Astrocyte (in vitro differentiated cells and primary cell): ENCODE data around the gene PLCG1. TPM values are rescaled to one million over a fixed set of nuclear protein-coding genes. Genes with fewer than 3 reads are reported as not detected.

Experiments used
- DNase-seq: peaks from one replicate; pipeline ENCODE4 v3.0.0-alpha.2; 2010; ENCODE audit warnings: low read depth
- FAIRE-seq: peaks from 2 replicates; lab custom pipeline; 2011; peaks lifted over from hg19 to GRCh38; lab: Jason Lieb, UNC
- H2AFZ ChIP-seq: 2 replicates; pipeline ENCODE4 v1.6.0; 2012; ENCODE audit warnings: low read depth, low read length, inconsistent platforms
- H3K27ac ChIP-seq: 2 replicates; pipeline ENCODE4 v1.5.1; 2011; ENCODE audit warnings: low read depth, low read length, inconsistent platforms
- H3K27me3 ChIP-seq: 2 replicates; pipeline ENCODE4 v1.6.0; 2011; ENCODE audit warnings: low read length, inconsistent platforms; ENCODE audit not compliant: insufficient read depth
- H3K36me3 ChIP-seq: 2 replicates; pipeline ENCODE4 v1.5.1; 2011; ENCODE audit warnings: low read length, inconsistent platforms; ENCODE audit not compliant: insufficient read depth
- H3K4me1 ChIP-seq: 2 replicates; pipeline ENCODE4 v1.5.1; 2011; ENCODE audit warnings: low read length, inconsistent platforms; ENCODE audit not compliant: insufficient read depth
- H3K4me2 ChIP-seq: 2 replicates; pipeline ENCODE4 v1.6.0; 2012; ENCODE audit warnings: low read length, inconsistent platforms
- H3K4me3 ChIP-seq: 2 replicates; pipeline ENCODE4 v1.5.1; 2011; ENCODE audit warnings: low read depth, mild to moderate bottlenecking, low read length, inconsistent platforms; ENCODE audit not compliant: insufficient read depth
- H3K79me2 ChIP-seq: 2 replicates; pipeline ENCODE4 v1.6.0; 2012; ENCODE audit warnings: mild to moderate bottlenecking, low read length, inconsistent platforms; ENCODE audit not compliant: insufficient read depth
- H3K9ac ChIP-seq: 2 replicates; pipeline ENCODE4 v1.6.0; 2012; ENCODE audit warnings: mild to moderate bottlenecking, low read length, inconsistent platforms
- H3K9me3 ChIP-seq: 2 replicates; pipeline ENCODE4 v1.5.1; 2012; ENCODE audit warnings: low read depth, mild to moderate bottlenecking, low read length, inconsistent platforms; ENCODE audit not compliant: insufficient read depth
- H4K20me1 ChIP-seq: 2 replicates; pipeline ENCODE4 v1.6.0; 2012; ENCODE audit warnings: low read length, inconsistent platforms; ENCODE audit not compliant: insufficient read depth
- H3K27ac Mint-ChIP-seq: one replicate; pipeline ENCODE4 v1.8.0; 2021; ENCODE audit warnings: mild to moderate bottlenecking, mixed read lengths; ENCODE audit not compliant: unreplicated experiment
- H3K27me3 Mint-ChIP-seq: one replicate; pipeline ENCODE4 v1.8.0; 2021; ENCODE audit warnings: low read depth, mixed read lengths; ENCODE audit not compliant: unreplicated experiment
- H3K36me3 Mint-ChIP-seq: one replicate; pipeline ENCODE4 v1.8.0; 2021; ENCODE audit warnings: low read depth, mixed read lengths; ENCODE audit not compliant: unreplicated experiment
- H3K4me1 Mint-ChIP-seq: one replicate; pipeline ENCODE4 v1.8.0; 2021; ENCODE audit warnings: low read depth, mixed read lengths; ENCODE audit not compliant: unreplicated experiment
- H3K4me3 Mint-ChIP-seq: one replicate; pipeline ENCODE4 v1.8.0; 2021; ENCODE audit warnings: mild to moderate bottlenecking, moderate library complexity, mixed read lengths; ENCODE audit not compliant: unreplicated experiment
- H3K9me3 Mint-ChIP-seq: one replicate; pipeline ENCODE4 v1.8.0; 2021; ENCODE audit warnings: mild to moderate bottlenecking, mixed read lengths; ENCODE audit not compliant: unreplicated experiment
- CTCF ChIP-seq: IDR thresholded peaks from 2 replicates; pipeline ENCODE4 v1.5.1; 2011; ENCODE audit warnings: low read depth, mild to moderate bottlenecking, inconsistent platforms, low read length, moderate library complexity; ENCODE audit not compliant: insufficient read depth
- EZH2 ChIP-seq: IDR thresholded peaks from 2 replicates; pipeline ENCODE4 v1.6.1; 2012; ENCODE audit warnings: mild to moderate bottlenecking, low read length, inconsistent platforms; ENCODE audit not compliant: insufficient read depth
- total RNA-seq: library from RNA; stranded (reverse); gene quantifications from 2 replicates; pipeline ENCODE4 v1.2.1, GENCODE V29; 2021

Gene PLCG1
- total RNA-seq, 1 donor from 2014 or later = 129 TPM

- H3K4me3 ChIP-seq = no peak overlapping the region
- H3K27me3 ChIP-seq = no peaks in the 10 kb centered on the region
- H3K4me1 Mint-ChIP-seq = no peaks in the 10 kb centered on the region
- H3K27ac ChIP-seq = no peak overlapping the region
- DNase-seq = no peak
- no peak overlapping the region for H3K9ac ChIP-seq
- H2AFZ ChIP-seq = no peak overlapping the region
- H4K20me1 ChIP-seq = peaks cover 66% of the 10 kb centered on the region
- no peaks in the 10 kb centered on the region for H3K27me3 Mint-ChIP-seq
- peaks cover 52% of the 10 kb centered on the region for H3K36me3 Mint-ChIP-seq
- H3K4me1 ChIP-seq = peaks cover 6% of the 10 kb centered on the region
- H3K79me2 ChIP-seq = peaks cover 4% of the 10 kb centered on the region
- no peak for FAIRE-seq
- H3K4me2 ChIP-seq = no peak overlapping the region
- H3K9me3 Mint-ChIP-seq = no peaks in the 10 kb centered on the region
- no peak overlapping the region for H3K4me3 Mint-ChIP-seq
- H3K36me3 ChIP-seq = peaks cover 51% of the 10 kb centered on the region
- TF ChIP-seq CTCF (no peak), EZH2 (no peak)
- H3K9me3 ChIP-seq = no peaks in the 10 kb centered on the region
- no peak overlapping the region for H3K27ac Mint-ChIP-seq
Observed at GRCh38 chr20:41166201-41167117, 29.1 kb downstream of the PLCG1 start.

- Histone ChIP-seq H3K9me3 (no peaks in the 10 kb centered on the region), H3K27me3 (no peaks in the 10 kb centered on the region), H2AFZ (no peak overlapping the region), H3K4me1 (peaks cover 6% of the 10 kb centered on the region), H3K36me3 (peaks cover 55% of the 10 kb centered on the region), H3K4me3 (no peak overlapping the region), H3K79me2 (no peaks in the 10 kb centered on the region), H3K9ac (no peak overlapping the region), H3K4me2 (no peak overlapping the region), H4K20me1 (peaks cover 66% of the 10 kb centered on the region), H3K27ac (no peak overlapping the region)
- H3K36me3 Mint-ChIP-seq = peaks cover 54% of the 10 kb centered on the region
- H3K27ac Mint-ChIP-seq = no peak overlapping the region
- H3K4me1 Mint-ChIP-seq = no peaks in the 10 kb centered on the region
- H3K27me3 Mint-ChIP-seq = no peaks in the 10 kb centered on the region
- no peak for DNase-seq
- no peak for FAIRE-seq
- TF ChIP-seq CTCF (no peak), EZH2 (no peak)
- no peak overlapping the region for H3K4me3 Mint-ChIP-seq
- no peaks in the 10 kb centered on the region for H3K9me3 Mint-ChIP-seq
Observed at GRCh38 chr20:41167118-41167470, 29.8 kb downstream of the PLCG1 start.
